Epithelial cell of esophagus (primary cell): ENCODE data around the gene APLF.
"Not testable (repeated sequence)": the region's sequence is repeated elsewhere in the genome, so short reads cannot be mapped to it uniquely, and the experiment has no call there.

Experiments
- DNase-seq: peaks from one replicate; pipeline ENCODE4 v3.0.0; 2010; ENCODE audit warnings: low read depth
- H3K4me3 ChIP-seq: 2 replicates; pipeline ENCODE4 v1.5.1; 2011; ENCODE audit warnings: mild to moderate bottlenecking, low read length, control low read depth
- TF ChIP-seq, protein P1 (sequence below): IDR thresholded peaks from 2 replicates; pipeline ENCODE4 v1.5.1; 2011; ENCODE audit warnings: low read depth, mild to moderate bottlenecking, low read length, control low read depth, inconsistent platforms; ENCODE audit not compliant: insufficient read depth; ENCODE audit errors: missing control alignments

The APLF gene

DNA sequence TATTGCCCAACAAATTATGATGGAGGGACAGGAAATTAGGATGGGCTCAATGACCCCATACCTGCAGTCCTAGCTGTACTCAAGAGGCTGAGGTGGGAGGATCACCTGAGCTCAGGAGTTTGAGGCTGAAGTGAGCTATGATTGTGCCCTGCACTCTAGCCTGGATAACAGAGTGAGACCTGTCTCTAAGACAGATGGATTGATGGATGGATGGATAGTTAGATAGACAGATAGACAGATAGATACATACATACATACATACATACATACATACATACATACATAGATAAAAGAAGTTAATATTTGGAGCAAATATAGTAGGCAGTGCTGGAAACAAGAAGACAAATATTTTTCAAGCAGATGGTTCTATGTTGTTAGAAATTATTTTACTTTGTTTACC is 97.9 kb downstream of the APLF start:
- TF ChIP-seq, protein P1, sequence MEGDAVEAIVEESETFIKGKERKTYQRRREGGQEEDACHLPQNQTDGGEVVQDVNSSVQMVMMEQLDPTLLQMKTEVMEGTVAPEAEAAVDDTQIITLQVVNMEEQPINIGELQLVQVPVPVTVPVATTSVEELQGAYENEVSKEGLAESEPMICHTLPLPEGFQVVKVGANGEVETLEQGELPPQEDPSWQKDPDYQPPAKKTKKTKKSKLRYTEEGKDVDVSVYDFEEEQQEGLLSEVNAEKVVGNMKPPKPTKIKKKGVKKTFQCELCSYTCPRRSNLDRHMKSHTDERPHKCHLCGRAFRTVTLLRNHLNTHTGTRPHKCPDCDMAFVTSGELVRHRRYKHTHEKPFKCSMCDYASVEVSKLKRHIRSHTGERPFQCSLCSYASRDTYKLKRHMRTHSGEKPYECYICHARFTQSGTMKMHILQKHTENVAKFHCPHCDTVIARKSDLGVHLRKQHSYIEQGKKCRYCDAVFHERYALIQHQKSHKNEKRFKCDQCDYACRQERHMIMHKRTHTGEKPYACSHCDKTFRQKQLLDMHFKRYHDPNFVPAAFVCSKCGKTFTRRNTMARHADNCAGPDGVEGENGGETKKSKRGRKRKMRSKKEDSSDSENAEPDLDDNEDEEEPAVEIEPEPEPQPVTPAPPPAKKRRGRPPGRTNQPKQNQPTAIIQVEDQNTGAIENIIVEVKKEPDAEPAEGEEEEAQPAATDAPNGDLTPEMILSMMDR: no peak

DNA sequence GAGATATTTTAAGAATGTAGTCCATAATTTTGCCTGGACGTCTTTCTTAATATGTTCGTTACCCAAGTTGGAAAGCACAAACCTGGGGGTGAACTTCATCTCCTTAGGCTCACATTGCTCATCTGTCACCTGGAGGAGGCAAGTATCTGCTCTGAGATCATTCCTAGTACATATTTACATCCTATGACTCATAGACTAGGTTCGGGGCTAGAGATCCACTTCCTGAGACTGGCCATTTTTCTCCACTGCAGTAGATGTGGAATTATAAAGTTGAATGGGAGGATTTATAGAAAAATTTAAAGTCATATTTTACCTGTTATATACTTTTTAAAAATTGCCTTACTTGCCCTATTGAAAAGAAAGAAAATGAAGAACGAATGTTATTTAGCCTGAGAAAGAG is 98.5 kb downstream of the APLF start:
- H3K4me3 ChIP-seq: no peak overlapping the region
- TF ChIP-seq, protein P1: no peak
- peak; percentile 86 for DNase-seq

More for the DNA sequence above, 97.9 kb downstream of the APLF start:
- no peak for DNase-seq
- no peak overlapping the region for H3K4me3 ChIP-seq

DNA sequence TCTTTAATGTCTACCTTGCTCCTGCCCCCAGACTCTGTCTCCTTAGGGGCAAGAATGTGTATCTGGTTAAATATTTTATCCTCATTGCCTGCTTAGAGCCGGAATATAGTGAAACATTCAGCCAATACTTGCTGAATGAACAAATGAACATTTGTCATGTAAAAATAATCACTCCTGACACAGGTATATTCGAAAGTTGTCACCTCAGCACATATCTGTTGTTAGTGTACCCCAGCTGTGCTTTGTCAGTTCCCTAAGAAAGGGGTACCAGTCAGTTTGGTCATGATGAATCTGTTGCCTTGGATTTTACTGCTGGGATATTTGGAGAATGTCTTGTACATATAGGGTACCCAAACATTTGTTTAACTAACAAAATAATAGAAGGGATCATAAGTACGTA is 99.0 kb downstream of the APLF start:
- TF ChIP-seq, protein P1: no peak
- H3K4me3 ChIP-seq: no peak overlapping the region
- no peak for DNase-seq

DNA sequence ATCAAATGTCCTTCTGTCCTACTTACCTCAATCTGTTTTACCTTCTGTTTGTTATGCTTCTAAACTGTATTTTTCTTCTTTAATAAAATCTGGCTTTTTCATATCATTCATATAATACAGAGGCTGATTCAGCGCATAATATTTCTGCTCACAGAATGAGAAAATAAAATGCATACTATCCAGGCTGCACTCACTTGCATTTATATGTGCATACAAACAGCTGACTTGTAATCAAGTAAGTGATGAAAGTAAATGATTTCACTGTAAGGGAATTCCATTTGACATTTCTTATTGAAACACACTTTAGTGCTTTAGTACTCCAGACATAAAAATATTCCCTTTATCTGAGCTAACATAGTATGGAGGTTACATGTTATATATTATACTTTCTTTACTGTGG is 100.7 kb downstream of the APLF start:
- TF ChIP-seq, protein P1: no peak
- no peak overlapping the region for H3K4me3 ChIP-seq

DNA sequence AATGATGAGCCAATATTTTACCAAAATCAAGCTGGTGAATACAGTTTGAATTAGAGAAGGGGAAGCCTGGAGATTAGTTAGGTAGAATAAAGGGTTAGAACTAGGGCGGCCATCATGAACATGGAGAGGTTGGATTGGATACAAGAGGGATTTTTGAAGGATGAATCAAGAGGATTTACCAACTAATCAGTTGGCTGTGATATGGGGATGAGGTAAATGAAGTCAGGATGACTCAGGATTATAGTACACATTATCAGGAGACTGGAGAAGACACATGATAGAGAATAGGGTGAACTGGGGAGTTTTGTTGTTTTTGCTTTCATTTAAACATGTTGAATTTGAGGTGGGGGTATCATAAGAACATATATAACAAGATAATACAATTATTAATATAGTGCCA is 102.2 kb downstream of the APLF start:
- TF ChIP-seq, protein P1: no peak
- peak; percentile 43 for DNase-seq
- no peak overlapping the region for H3K4me3 ChIP-seq

More for the DNA sequence above, 100.7 kb downstream of the APLF start:
- DNase-seq: no peak

DNA sequence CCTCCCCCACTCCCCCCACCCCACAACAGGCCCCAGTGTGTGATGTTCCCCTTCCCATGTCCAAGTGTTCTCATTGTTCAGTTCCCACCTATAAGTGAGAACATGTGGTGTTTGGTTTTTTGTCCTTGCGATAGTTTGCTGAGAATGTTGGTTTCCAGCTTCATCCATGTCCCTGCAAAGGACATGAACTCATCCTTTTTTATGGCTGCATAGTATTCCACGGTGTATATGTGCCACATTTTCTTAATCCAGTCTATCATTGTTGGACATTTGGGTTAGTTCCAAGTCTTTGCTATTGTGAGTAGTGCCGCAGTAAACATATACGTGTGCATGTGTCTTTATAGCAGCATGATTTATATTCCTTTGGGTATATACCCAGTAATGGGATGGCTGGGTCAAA is 103.0 kb downstream of the APLF start:
- DNase-seq, H3K4me3 ChIP-seq: not testable (repeated sequence)

DNA sequence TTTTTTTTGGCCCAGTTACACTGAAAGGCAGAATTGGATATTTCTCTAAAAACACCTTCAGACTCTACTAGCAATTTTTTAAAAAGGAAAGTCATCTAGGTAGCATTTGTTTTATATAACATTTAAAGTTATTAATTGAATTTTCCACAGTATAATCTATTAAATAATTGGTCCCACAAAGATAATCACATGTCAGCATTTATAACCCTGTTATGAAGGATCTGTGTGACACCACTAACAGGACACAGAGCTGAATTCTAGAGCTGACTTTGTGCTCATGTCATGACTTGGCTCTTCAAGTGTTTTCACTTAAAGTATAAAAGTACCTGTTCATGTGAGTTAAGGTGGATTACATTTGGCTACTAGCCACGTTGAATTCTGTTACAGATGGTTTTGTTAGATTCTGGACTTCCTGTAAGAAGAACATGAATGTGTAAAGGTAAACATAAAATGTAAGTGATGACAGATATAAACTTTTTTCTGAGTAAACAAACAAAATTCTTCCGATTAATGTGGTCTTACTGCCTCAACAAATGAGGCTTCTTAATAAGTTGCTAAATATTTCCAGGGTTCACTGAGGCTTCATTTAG is 106.9 kb downstream of the APLF start:
- no peak for DNase-seq
- TF ChIP-seq, protein P1: no peak

More for the DNA sequence above, 106.9 kb downstream of the APLF start:
- H3K4me3 ChIP-seq: no peak overlapping the region
